ENCODE measurements around the gene PSMD6.
A peak's percentile ranks its signal among the peaks of the same experiment; 100 is the strongest.

DNA sequence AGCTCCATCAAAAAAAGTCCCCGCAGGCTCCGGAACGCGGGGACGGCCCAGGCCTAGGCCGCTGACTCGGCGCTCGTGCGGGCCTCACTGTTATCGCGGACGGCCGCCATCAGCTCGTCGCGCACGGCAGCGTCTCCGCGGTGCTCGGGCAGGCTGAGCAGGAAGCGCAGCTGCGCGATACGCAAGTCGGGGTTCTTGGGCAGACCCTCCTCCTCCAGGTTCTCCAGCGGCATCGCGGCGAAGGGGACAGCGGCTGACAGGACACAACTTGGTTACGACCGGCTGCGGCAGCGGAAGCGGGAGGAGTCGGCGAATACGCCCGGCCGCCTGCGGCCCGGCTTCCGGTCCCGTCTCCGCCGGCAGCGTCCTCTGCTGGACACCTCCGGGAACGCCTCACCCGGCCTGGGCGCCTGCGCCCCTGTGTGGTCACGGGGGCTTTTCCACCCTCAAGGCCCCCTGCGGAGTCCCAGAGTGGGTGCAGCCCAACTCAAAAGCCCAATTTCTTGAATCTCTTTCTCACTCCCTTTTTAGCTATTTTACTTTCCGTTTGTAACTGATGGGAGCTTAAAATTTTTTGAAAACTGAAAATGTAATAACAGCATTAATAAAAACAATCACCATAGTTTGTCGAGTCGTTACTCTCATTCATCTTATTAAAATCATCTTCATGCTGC, at the start of gene PSMD6:
- TF ChIP-seq, protein P1, sequence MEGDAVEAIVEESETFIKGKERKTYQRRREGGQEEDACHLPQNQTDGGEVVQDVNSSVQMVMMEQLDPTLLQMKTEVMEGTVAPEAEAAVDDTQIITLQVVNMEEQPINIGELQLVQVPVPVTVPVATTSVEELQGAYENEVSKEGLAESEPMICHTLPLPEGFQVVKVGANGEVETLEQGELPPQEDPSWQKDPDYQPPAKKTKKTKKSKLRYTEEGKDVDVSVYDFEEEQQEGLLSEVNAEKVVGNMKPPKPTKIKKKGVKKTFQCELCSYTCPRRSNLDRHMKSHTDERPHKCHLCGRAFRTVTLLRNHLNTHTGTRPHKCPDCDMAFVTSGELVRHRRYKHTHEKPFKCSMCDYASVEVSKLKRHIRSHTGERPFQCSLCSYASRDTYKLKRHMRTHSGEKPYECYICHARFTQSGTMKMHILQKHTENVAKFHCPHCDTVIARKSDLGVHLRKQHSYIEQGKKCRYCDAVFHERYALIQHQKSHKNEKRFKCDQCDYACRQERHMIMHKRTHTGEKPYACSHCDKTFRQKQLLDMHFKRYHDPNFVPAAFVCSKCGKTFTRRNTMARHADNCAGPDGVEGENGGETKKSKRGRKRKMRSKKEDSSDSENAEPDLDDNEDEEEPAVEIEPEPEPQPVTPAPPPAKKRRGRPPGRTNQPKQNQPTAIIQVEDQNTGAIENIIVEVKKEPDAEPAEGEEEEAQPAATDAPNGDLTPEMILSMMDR (IDR thresholded peaks at IDR 0.05; ENCODE audit: insufficient read depth, low read depth, low read length), result peak; percentile 88
- TF ChIP-seq EZH2 (IDR thresholded peaks at IDR 0.05; ENCODE audit: insufficient read depth, low read length), result no peak

Measured in astrocyte (in vitro differentiated cells and primary cell).